Brain microvascular endothelial cell (primary cell): ENCODE data around the gene CTNND2.

ENCODE experiments used
- DNase-seq: peaks from one replicate; pipeline ENCODE4 v3.0.0-alpha.2; 2020
- H3K27ac ChIP-seq: fragments of 250-450 bp; sonication (Bioruptor Pico); 2 replicates; pipeline ENCODE4 v1.5.1; 2020; ENCODE audit warnings: mild to moderate bottlenecking, moderate library complexity
- H3K27me3 ChIP-seq: fragments of 250-450 bp; sonication (Bioruptor Pico); replicated peaks from 2 replicates; pipeline ENCODE4 v1.5.1; 2020; ENCODE audit warnings: mild to moderate bottlenecking
- H3K36me3 ChIP-seq: fragments of 250-450 bp; sonication (Bioruptor Pico); replicated peaks from 2 replicates; pipeline ENCODE4 v1.5.1; 2020; ENCODE audit warnings: mild to moderate bottlenecking
- H3K4me3 ChIP-seq: 2 replicates; pipeline ENCODE4 v1.5.1; 2011; ENCODE audit warnings: low read depth, mild to moderate bottlenecking, control low read depth, low read length, moderate library complexity
- in situ Hi-C: cut with HindIII; loops from 2 replicates; pipeline ENCODE4 v1.10.0; 2017; ENCODE audit warnings: low sequenced_read_pairs, low pct_ligation_motif_present
- TF ChIP-seq, protein P1 (sequence below): IDR thresholded peaks from 2 replicates; pipeline ENCODE4 v1.5.1; 2011; ENCODE audit warnings: low read depth, mild to moderate bottlenecking, moderate library complexity, low read length, control low read depth, inconsistent platforms; ENCODE audit errors: missing control alignments

The CTNND2 gene

DNA sequence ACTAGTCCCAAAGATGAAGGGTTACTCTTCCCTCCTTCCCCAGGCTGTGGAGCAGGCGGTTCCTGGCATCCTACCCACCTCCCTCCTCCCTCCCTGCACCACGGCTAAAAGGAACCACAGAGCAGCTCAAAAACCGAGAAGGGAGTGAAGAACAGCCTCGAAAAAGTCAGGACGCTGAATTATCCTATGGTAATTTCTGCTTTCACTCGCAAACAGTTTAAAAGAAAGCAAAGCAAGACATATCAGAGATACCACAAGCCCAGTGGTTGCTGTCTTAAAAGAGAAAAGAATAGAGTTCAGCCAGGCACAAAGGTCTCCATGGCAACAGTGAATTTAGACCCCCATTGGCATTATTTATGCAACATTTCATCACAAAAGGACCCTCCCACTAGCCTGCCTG is 315.4 kb downstream of the CTNND2 start:
- TF ChIP-seq, protein P1, sequence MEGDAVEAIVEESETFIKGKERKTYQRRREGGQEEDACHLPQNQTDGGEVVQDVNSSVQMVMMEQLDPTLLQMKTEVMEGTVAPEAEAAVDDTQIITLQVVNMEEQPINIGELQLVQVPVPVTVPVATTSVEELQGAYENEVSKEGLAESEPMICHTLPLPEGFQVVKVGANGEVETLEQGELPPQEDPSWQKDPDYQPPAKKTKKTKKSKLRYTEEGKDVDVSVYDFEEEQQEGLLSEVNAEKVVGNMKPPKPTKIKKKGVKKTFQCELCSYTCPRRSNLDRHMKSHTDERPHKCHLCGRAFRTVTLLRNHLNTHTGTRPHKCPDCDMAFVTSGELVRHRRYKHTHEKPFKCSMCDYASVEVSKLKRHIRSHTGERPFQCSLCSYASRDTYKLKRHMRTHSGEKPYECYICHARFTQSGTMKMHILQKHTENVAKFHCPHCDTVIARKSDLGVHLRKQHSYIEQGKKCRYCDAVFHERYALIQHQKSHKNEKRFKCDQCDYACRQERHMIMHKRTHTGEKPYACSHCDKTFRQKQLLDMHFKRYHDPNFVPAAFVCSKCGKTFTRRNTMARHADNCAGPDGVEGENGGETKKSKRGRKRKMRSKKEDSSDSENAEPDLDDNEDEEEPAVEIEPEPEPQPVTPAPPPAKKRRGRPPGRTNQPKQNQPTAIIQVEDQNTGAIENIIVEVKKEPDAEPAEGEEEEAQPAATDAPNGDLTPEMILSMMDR = no peak
- in situ Hi-C loops = no loop called here

DNA sequence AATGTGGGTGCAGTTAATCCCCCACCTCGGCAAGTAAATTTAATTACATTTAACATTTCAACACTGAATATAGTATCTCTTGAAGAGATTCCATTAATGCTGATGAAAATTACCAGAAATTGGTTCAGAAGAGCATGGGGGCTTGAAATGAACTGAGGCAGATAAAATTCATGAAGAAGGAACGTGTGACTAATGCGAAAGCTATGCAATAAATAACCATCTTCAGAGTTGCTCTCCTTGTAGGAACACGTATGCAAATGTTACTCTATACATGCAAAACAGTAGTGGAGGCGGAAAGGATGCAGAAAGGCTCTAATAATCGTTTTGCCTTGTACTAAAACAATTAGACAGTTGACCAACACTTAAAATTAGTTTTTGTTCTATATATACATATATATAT is 320.2 kb downstream of the CTNND2 start:
- H3K27me3 ChIP-seq = no peaks in the 10 kb centered on the region
- H3K27ac ChIP-seq = no peak overlapping the region
- no peaks in the 10 kb centered on the region for H3K36me3 ChIP-seq
- TF ChIP-seq, protein P1 = no peak
- in situ Hi-C loops = no loop called here
- H3K4me3 ChIP-seq = no peak overlapping the region
- DNase-seq = no peak

More for the DNA sequence above, 315.4 kb downstream of the CTNND2 start:
- Histone ChIP-seq H3K36me3 (no peaks in the 10 kb centered on the region), H3K27ac (no peak overlapping the region), H3K4me3 (no peak overlapping the region), H3K27me3 (no peaks in the 10 kb centered on the region)
- DNase-seq = no peak

DNA sequence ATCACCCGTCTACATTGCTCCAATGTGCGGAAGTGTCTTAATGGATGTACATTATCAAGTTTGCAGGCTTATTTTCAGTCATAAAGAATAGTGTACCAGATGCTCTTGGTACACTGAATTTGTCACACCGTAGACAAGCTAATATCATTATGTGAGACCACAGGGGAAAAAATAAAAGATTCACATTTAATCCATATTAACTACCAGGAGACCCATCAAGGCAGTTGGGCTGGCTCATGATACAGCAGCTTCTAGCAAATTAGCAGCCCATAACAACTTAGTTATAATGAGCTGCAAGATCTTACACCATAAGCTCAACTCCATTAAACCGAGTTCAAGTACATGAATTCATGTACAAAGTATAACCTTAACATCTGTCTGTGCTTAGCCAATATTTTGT is 324.9 kb downstream of the CTNND2 start:
- no peak for DNase-seq
- Histone ChIP-seq H3K27me3 (no peaks in the 10 kb centered on the region), H3K4me3 (no peak overlapping the region), H3K27ac (no peak overlapping the region), H3K36me3 (no peaks in the 10 kb centered on the region)
- TF ChIP-seq, protein P1 = no peak
- in situ Hi-C loops = no loop called here

DNA sequence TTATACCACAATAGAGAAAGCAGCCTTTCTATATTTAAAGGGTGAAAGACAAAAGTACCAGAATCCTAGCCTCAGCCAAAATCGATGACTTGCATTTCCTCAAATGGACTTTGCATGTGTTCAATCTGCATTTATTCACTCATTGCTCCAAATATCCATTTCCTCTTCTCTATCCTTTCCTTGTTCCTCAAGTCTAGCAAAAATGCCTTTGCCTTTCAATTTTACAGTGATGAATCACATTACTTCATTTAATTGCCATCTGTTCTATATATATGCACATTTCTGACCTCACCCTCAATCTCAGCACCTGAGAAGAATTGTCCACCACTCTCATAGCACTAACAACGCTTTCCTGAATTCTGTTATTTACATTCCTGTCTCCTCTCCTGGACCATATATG is 329.5 kb downstream of the CTNND2 start:
- H3K27me3 ChIP-seq = no peaks in the 10 kb centered on the region
- TF ChIP-seq, protein P1 = no peak
- H3K36me3 ChIP-seq = no peaks in the 10 kb centered on the region
- H3K4me3 ChIP-seq = no peak overlapping the region
- no peak overlapping the region for H3K27ac ChIP-seq
- in situ Hi-C loops = no loop called here
- no peak for DNase-seq

DNA sequence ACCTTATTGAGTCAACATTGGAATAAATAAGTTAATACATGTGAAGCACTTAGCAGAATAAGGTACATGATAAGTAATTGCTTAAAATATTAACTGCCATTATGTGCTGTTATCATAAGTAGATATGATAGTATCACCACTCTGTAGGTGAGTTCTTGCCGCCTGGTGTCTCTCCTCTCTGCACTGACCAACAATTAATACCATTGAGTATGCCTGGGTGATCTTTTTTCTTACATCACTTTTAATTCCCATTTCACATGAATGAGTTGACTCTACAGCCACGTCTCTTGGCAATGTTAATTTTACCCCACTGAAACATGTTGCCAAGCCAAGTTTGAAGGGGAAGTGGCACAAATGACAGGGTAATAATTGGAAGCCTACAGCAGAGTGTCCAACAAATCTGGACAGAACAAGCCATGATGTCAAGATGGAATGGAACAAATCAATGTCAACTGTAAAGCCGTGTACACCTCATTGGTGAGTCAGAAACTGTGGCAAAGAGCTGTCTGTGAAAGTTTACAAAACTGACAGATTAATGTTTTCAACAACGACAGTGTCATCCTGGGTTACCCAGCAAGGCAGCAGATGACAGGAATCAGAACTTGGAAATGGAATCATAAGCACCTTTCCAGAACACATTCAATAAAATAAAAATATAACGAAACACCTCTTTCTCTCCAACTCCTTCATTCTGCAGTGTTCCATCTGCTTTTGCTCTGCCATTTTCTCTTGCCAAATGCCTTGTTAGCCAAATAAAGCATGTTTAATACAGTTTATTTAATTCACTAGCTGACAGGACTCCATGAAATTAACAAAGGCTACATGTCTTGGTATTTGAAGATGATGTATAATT is 330.9 kb downstream of the CTNND2 start:
- Histone ChIP-seq H3K27ac (no peak overlapping the region), H3K27me3 (no peaks in the 10 kb centered on the region), H3K36me3 (no peaks in the 10 kb centered on the region), H3K4me3 (no peak overlapping the region)
- TF ChIP-seq, protein P1 = no peak
- no peak for DNase-seq
- in situ Hi-C loops = no loop called here

DNA sequence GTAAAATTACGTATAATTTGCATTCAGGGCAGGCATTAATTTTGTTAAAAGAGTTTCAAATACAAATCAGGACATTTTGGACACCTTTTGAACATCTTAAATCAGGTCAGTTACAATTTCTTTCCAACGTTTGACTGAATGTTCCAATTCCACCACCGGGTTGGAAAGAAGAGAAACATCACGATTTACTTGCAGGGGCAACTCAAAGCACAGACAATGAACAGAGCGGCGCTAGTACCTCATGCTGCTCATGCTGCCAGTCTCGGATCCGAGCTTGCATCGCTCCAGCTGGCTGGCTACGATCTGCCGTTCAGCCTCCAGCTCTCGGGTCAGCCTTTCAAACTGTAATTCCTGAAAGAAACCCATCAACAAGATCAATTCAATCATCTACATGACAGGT is 339.5 kb downstream of the CTNND2 start:
- H3K4me3 ChIP-seq = no peak overlapping the region
- in situ Hi-C loops = no loop called here
- no peak for DNase-seq
- H3K36me3 ChIP-seq = no peaks in the 10 kb centered on the region
- TF ChIP-seq, protein P1 = no peak
- no peaks in the 10 kb centered on the region for H3K27me3 ChIP-seq
- H3K27ac ChIP-seq = no peak overlapping the region
